ENCODE results near the gene PRUNE2.

The PRUNE2 gene

DNA sequence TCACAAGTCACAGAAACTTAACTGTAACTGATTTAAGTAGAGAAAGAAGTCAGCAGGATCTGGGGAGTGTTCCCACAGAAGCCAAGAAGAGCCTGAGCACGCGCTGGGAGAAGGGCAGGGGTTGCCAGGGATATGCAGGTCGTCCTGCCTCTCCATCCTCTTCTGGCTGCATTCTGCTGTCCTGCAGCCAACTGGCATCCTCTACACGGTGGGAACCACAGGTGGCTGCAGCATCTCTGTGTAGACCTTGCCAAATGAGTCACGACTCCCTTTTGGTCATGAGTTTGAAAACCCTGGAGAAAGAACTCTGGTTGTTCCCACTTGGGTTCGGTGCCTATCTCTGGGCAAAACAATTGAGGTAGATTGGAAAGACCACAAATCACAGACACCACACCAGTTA lies 180.0 kb downstream of the PRUNE2 start:
- TF ChIP-seq, protein P1, sequence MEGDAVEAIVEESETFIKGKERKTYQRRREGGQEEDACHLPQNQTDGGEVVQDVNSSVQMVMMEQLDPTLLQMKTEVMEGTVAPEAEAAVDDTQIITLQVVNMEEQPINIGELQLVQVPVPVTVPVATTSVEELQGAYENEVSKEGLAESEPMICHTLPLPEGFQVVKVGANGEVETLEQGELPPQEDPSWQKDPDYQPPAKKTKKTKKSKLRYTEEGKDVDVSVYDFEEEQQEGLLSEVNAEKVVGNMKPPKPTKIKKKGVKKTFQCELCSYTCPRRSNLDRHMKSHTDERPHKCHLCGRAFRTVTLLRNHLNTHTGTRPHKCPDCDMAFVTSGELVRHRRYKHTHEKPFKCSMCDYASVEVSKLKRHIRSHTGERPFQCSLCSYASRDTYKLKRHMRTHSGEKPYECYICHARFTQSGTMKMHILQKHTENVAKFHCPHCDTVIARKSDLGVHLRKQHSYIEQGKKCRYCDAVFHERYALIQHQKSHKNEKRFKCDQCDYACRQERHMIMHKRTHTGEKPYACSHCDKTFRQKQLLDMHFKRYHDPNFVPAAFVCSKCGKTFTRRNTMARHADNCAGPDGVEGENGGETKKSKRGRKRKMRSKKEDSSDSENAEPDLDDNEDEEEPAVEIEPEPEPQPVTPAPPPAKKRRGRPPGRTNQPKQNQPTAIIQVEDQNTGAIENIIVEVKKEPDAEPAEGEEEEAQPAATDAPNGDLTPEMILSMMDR (IDR thresholded peaks at IDR 0.05; ENCODE audit: low read depth, low read length) = no peak
- H3K4me3 ChIP-seq (ENCODE audit: low read depth, low read length) = no peak overlapping the region

DNA sequence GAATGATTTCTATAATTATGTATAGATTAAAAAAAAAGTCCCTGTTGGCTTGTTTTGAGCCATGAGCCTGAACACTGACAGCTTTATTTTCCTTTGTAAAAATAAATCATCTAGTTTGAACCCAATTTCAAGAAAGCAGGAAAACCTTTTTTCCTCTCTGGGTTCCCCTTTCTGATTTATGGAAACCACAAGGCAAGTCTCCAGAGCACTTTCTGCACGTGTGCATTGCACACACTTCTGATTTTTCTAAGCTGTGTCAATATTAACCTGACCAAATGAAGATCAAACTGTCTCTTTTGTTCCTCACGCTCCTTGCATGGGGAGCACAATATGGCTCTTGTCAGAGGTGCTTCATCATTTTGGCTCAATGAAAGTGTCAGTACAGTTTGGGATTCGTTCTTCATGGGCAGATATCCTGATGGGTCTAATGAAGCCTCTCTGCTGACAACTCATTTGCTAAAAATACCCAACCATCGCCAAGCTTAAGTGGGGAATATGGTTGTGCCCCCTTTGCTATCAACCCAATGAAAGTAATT lies 180.8 kb downstream of the PRUNE2 start:
- TF ChIP-seq, protein P1 (IDR thresholded peaks at IDR 0.05; ENCODE audit: low read depth, low read length) = no peak
- H3K4me3 ChIP-seq (ENCODE audit: low read depth, low read length) = no peak overlapping the region

DNA sequence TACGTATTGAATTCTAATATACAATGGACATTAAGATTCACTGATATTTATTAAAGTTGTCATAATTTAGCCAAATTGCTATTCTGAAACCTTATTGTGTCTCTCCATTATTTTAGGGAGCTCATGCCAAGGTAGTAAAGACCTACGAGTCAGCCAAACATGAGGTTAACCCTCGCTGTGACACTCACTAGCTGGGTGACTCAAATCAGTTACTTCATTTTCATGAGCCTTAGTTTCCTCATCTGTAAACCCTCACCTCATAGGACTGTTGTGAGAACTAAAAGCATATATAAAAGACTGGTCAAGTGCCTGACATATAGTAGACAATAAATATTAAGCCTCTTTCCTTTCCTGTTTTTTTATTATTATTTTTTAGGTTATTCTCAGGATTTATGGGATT lies 185.7 kb downstream of the PRUNE2 start:
- TF ChIP-seq, protein P1 (IDR thresholded peaks at IDR 0.05; ENCODE audit: low read depth, low read length) = no peak
- no peak overlapping the region for H3K4me3 ChIP-seq (ENCODE audit: low read depth, low read length)

DNA sequence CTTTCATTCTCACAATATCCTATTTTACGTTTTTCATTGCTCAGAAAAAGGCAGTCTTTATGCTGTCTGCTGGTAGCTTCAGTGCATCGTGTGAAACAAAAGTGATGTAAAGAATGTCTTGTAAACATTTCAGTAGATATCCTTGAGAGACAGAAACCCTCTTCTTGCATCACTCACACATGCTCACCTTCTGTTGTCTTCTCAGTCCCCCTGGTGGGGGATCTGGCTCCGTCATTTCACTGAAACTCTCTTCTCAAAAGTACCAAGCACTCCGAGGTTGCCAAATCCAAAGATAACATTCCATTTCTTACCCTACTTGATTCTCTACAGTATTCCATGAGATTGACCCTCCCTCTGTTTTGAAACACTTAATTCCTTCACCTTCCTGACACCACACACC lies 187.7 kb downstream of the PRUNE2 start:
- TF ChIP-seq, protein P1 (IDR thresholded peaks at IDR 0.05; ENCODE audit: low read depth, low read length) = no peak
- no peak overlapping the region for H3K4me3 ChIP-seq (ENCODE audit: low read depth, low read length)

DNA sequence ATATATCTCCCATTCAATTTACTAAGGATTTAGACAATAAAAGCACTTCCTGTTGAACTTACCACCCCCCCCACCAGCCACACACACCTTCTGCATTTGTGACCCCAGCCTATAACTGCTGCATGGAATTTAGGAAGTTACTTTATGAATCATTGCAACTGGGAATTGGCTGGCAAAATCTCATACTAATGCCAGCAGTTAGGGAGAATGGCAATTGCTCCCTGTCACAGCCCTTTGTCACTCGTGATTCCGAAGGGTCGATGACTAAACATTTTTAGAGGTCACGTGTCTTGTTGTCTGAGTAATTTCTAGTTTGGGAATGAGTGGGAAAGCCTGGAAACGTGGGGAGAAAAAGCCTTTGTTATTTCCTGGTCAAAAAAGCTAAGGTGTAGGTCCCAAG lies 188.3 kb downstream of the PRUNE2 start:
- TF ChIP-seq, protein P1 (IDR thresholded peaks at IDR 0.05; ENCODE audit: low read depth, low read length) = no peak
- H3K4me3 ChIP-seq (ENCODE audit: low read depth, low read length) = no peak overlapping the region

DNA sequence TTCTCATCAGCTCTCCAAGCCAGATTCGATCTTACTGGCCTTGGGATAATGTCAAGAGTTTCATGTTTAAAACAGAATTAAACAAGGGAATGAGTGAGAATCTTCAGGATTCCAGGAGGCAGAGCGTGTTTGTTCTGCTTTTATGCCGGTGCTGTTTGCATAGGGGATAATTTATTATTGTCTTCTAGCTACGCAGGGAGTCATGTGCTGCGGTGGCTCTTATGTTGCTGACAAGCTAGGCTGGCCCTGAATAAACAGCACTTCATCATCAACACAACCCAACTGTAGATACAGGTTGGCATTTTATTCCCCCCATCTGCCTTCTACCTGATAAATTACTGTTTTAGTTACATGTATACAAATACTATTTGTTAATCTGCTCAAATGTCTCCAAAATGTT lies 188.7 kb downstream of the PRUNE2 start:
- TF ChIP-seq, protein P1 (IDR thresholded peaks at IDR 0.05; ENCODE audit: low read depth, low read length) = no peak
- H3K4me3 ChIP-seq (ENCODE audit: low read depth, low read length) = no peak overlapping the region

DNA sequence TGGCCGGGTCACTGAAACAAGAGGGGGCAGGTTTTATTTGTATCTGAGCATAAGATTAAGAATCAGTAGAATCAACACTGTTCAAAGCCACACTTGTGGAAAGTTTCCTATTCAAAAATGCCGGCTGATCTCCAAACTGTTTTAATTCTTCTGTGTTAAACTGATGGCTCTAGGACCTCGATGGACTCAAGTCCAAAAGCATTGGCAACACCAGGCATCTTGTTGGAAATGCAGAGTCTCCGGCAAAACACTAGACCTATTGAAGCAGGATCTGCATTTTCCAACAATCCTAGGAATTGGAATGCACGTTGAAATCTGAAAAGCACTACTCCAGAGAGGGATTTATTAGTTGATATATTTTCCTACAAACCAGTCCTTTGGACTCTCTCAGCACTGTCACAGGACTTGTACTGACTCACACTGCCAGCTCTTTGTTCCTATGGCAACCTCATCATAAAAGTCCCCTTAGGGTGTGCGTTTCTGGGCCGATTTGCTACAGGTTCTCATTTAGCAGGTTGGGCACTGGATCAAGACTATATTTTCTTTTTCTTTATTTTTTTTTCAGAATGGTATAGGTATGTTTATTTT lies 189.7 kb downstream of the PRUNE2 start:
- no peak overlapping the region for H3K4me3 ChIP-seq (ENCODE audit: low read depth, low read length)
- TF ChIP-seq, protein P1 (IDR thresholded peaks at IDR 0.05; ENCODE audit: low read depth, low read length) = no peak

Data from WI38 (cell line).